Fibroblast of peridontal ligament (primary cell): ENCODE results near the gene C3orf18.
A peak's percentile ranks its signal among the peaks of the same experiment; 100 is the strongest.
"Not testable (repeated sequence)": the region's sequence is repeated elsewhere in the genome, so short reads cannot be mapped to it uniquely, and the experiment has no call there.

ENCODE experiments used
- DNase-seq: peaks from one replicate; pipeline ENCODE4 v3.0.0-alpha.2; 2010; ENCODE audit errors: extremely low read depth

C3orf18 gene

GRCh38 chr3:50523279-50523811, 44.2 kb downstream of the C3orf18 start:
- DNase-seq, result no peak

GRCh38 chr3:50521572-50521971, 46.0 kb downstream of the C3orf18 start:
- no peak for DNase-seq

DNA sequence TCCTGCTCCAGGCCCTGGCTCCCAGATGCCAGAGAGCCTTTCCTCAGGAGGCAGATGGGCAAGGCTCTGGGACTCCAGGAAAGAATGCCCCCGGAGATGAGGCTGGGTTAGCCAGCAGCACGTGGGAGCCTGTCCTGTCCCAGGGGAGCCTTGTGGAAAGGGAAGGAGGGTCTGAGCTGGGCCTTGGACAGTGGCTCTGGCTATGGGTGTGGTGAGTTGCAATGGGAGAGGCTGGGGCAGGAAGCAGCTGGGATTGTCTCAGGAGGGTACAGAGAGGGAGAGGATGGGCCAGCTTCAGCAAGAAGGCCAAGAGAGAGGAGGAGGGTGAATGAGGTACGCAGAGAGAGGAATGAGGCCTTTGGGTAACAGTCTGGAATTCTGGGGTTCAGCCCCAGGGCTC, 46.7 kb downstream of the C3orf18 start:
- no peak for DNase-seq

DNA sequence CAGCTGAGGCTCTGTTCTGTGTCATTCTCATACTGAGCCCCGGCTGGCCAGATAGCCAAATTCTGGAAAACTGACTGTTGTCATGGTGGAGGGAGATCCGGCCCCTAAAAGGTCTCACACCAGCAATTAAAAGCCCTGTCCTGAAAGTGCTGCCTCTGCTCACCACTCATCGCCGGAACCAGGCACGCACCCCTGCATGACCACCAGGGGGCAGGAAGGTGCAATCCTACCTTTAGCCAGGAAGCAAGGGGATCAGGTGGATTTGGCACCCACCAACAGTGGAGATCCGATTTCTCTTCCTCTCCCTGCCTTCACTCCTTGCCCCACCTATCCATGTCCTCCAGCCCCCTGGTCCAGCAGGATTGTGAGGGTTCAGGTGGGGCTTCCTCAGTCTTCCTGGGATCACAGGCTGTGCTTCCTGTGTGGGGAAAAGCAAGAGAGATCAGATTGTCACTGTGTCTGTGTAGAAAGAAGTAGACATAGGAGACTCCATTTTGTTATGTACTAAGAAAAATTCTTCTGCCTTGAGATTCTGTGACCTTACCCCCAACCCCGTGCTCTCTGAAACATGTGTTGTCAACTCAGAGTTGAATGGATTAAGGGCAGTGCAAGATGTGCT, 48.0 kb downstream of the C3orf18 start:
- DNase-seq, result peak; percentile 22

GRCh38 chr3:50518436-50518835, 49.1 kb downstream of the C3orf18 start:
- DNase-seq, result no peak

- no peak for DNase-seq
Measured at GRCh38 chr3:50517721-50518206, 49.8 kb downstream of the C3orf18 start.

- no peak for DNase-seq
Measured at GRCh38 chr3:50516440-50516871, 51.1 kb downstream of the C3orf18 start.

DNA sequence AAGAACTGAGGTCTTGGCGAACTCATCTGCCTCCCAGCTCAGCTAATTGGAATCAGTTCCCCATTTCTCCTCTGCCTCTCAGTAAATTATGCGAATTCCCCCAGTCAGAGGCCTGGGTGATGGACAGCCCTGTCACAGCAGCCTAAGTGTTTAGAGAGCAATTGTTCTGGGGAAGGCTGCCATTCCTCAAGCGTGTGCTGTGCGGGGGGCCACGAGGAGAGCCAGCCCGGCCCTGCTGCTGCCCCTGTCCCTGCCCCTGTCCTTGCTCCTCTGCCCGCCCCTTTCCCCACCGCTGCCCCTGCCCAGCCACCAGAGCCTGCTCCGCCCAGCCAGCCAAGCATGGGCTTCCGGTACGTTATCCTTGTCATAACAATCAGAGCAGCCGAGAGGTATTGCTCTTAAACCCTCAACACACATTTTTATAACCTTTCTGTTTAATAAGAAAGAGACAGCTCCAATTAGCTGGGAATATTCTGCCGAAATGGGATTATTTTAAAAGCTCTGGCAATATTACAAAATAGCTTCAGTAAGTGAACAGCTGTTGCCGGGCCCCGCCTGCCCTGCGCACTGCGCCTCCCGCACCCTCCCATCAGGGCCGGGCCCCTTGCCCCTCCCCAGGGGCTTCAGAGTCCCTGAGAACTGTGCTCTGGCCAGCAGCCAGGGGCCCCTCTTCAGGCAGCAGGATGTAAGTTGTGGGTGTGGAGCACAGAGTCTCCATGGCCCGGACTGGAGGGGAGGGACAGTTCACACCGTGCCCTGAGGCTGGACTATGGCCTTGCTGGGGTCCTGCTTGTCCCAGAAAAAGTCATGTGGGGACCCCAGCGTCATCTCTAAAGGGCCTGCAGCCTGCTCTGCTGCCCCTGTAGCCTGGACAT, 51.7 kb downstream of the C3orf18 start:
- DNase-seq, result no peak

DNA sequence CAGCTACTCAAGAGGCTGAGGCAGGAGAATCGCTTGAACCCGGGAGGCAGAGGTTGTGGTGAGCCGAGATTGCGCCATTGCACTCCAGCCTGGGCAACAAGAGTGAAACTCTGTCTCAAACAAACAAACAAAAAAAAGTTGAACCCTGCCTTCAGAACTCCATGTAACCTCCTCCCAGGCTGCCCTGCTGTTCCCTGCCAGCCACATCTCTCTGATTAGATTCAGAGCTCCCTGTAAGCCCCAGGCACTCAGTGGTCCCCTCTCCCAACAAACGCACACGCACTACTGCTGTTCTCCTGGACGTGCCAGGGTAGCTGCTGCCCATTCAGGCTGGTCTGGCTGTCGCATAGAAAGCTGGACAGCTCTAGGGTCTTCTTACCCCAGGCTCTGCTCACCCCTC, 54.6 kb downstream of the C3orf18 start:
- not testable (repeated sequence) for DNase-seq

- DNase-seq, result no peak
Measured at GRCh38 chr3:50512131-50512530, 55.4 kb downstream of the C3orf18 start.

- DNase-seq, result no peak
Measured at GRCh38 chr3:50510325-50510724, 57.2 kb downstream of the C3orf18 start.

DNA sequence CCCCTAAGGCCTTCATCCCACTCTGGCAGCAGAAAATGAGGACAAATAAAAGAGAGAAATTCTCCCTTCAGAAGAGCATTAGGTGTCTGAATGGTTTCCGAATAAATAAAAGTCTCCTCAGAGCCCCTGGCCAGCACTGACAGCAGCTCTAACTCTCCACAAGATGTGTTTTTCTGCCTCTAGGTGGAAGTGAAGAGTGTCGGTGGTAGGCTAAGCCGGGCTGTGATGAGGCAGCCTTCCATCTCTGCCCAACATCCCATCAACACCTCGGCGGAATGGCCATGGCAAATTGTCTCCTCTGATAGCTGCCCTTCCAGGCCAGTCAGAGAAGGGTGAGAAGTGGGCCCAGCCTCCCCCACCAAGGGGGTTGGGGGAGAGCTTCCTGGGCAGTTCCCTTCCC, 57.8 kb downstream of the C3orf18 start:
- DNase-seq, result no peak

- DNase-seq, result no peak
Measured at GRCh38 chr3:50508821-50509220, 58.7 kb downstream of the C3orf18 start.
